ENCODE measurements around the gene CIPC. TPM values are rescaled to one million over a fixed set of nuclear protein-coding genes. Genes with fewer than 3 reads are reported as not detected.

Gene CIPC
- total and polyA plus RNA-seq, 9 of the 15 experiments (the other 6 are each of a cell fraction or from before 2014, with no cell fraction given): 5.0 to 16.9 (median 10.7) TPM

GRCh38 chr14:77097700-77098528, at the start of gene CIPC (continued):
- TF ChIP-seq ATF2 (CRISPR knock-in tag; IDR thresholded peaks at IDR 0.05): no peak
- no peak for TF ChIP-seq ID3 (CRISPR knock-in tag; IDR thresholded peaks at IDR 0.05)
- no peak; the same call in 1 of the 2 replicates for TF ChIP-seq ID3 (tag; IDR thresholded peaks at IDR 0.05)
- no peak for TF ChIP-seq ZNF785 (CRISPR knock-in tag; IDR thresholded peaks at IDR 0.05)
- no peak for TF ChIP-seq SMARCC2 (IDR thresholded peaks at IDR 0.05; ENCODE audit: low read depth)
- TF ChIP-seq KAT7 (CRISPR knock-in tag; IDR thresholded peaks at IDR 0.05; ENCODE audit: borderline replicate concordance): no peak
- no peak for TF ChIP-seq ZNF311 (CRISPR knock-in tag; IDR thresholded peaks at IDR 0.05)
- peak; percentile 94 for TF ChIP-seq CCNT2 (IDR thresholded peaks at IDR 0.05; ENCODE audit: borderline replicate concordance, extremely low read depth, insufficient read length, low read depth, low read length)
- TF ChIP-seq ZNF143 (CRISPR knock-in tag; IDR thresholded peaks at IDR 0.05): no peak
- no peak for TF ChIP-seq RHOXF2B (CRISPR knock-in tag; conservative IDR thresholded peaks at IDR 0.05)
- no peak for TF ChIP-seq ZNF239 (CRISPR knock-in tag; IDR thresholded peaks at IDR 0.05)
- peak; percentile 53; the same call in 1 of the 2 replicates for TF ChIP-seq ESRRA (IDR thresholded peaks at IDR 0.05; ENCODE audit: borderline replicate concordance, low read depth)
- no peak for TF ChIP-seq RNF2 (IDR thresholded peaks at IDR 0.05)
- peak; percentile 19; the same call in 1 of the 2 replicates for TF ChIP-seq FOSL1 (tag; conservative IDR thresholded peaks at IDR 0.05)
- TF ChIP-seq GABPB2 (CRISPR knock-in tag; conservative IDR thresholded peaks at IDR 0.05): no peak
- peak; percentile 92; the same call in 1 of the 2 replicates for TF ChIP-seq LARP7 (IDR thresholded peaks at IDR 0.05)
- no peak for TF ChIP-seq MECOM (CRISPR knock-in tag; IDR thresholded peaks at IDR 0.05)
- TF ChIP-seq MXD1 (CRISPR knock-in tag; IDR thresholded peaks at IDR 0.05; ENCODE audit: borderline replicate concordance, poor library complexity, severe bottlenecking): no peak
- peak in 1 of 2 experiments; percentile 69; a peak in 1 of 4 replicates for TF ChIP-seq FOXA3 (CRISPR knock-in tag; conservative IDR thresholded peaks at IDR 0.05 in 1 of 2, IDR thresholded peaks at IDR 0.05 in 1 of 2)
- no peak for TF ChIP-seq RBM17 (IDR thresholded peaks at IDR 0.05; ENCODE audit: borderline replicate concordance, low read depth, low read length)
